PC-3 (cell line): Measurements from ENCODE around the gene FCN3.

Experiments used
- CTCF ChIP-seq: fragments of 300-600 bp; sonication (generic); conservative IDR thresholded peaks from 2 replicates; pipeline ENCODE4 v1.5.1; 2017; ENCODE audit warnings: antibody characterized with exemption, low read depth, mild to moderate bottlenecking, low read length
- EZH2 ChIP-seq: fragments of 300-600 bp; sonication (generic); IDR thresholded peaks from one replicate; pipeline ENCODE4 v1.6.1; 2017; ENCODE audit warnings: antibody characterized with exemption, mild to moderate bottlenecking, low read length; ENCODE audit not compliant: unreplicated experiment
- EZH2phosphoT487 ChIP-seq: fragments of 300-600 bp; sonication (generic); IDR thresholded peaks from 2 replicates; pipeline ENCODE4 v1.6.1; 2018; ENCODE audit warnings: mild to moderate bottlenecking, antibody characterized with exemption, low read length, borderline replicate concordance

- TF ChIP-seq CTCF, result no peak
- TF ChIP-seq EZH2phosphoT487, result no peak
- TF ChIP-seq EZH2, result no peak
Observed at GRCh38 chr1:27335506-27336422, 38.9 kb downstream of the FCN3 start.
